Measurements from ENCODE around the gene HMGXB3.

GRCh38 chr5:150043657-150044328, 43.3 kb downstream of the HMGXB3 start:
- no peak for TF ChIP-seq POLR2A (IDR thresholded peaks at IDR 0.05; ENCODE audit: low read depth)
- no peak for TF ChIP-seq POLR2AphosphoS5 (IDR thresholded peaks at IDR 0.05)
- no peak for TF ChIP-seq CTCF (IDR thresholded peaks at IDR 0.05)
- TF ChIP-seq EP300 (IDR thresholded peaks at IDR 0.05): no peak
